IMR-90 (cell line): Measurements from ENCODE around the gene THAP5. TPM values are rescaled to one million over a fixed set of nuclear protein-coding genes. Genes with fewer than 3 reads are reported as not detected.

Experiments
- ATAC-seq: fragments of 200-7000 bp; cut with Tn5 transposase; 2 replicates; pipeline ENCODE4 v1.9.1; 2020; ENCODE audit warnings: low read depth, mild to moderate bottlenecking, moderate library complexity
- BruUV-seq: library from RNA; stranded (reverse); fragments of 400-500 nt; replicated peaks from 2 replicates; lab custom pipeline; 2021; lab: Mats Ljungman, UMichigan
- CTCF ChIA-PET: fragments of 300-600 bp; formaldehyde crosslinking; extraction: SDS; loops from one replicate; lab custom pipeline; 2021; ENCODE audit warnings: antibody characterized with exemption; lab: Yijun Ruan, JAX
- POLR2A ChIA-PET: fragments of 300-600 bp; sonication (Branson Sonifier 250); formaldehyde crosslinking; loops from one replicate; lab custom pipeline; 2022; ENCODE audit warnings: antibody characterized with exemption; ENCODE audit not compliant: unreplicated experiment; lab: Charles Lee
- DNase-seq: peaks from one replicate; pipeline ENCODE4 v3.0.0; 2013
- H2AFZ ChIP-seq: replicated peaks from 2 replicates; pipeline ENCODE3; 2013; ENCODE audit warnings: low read length, mild to moderate bottlenecking; ENCODE audit not compliant: poor library complexity
- H2AK5ac ChIP-seq: 2 replicates; pipeline ENCODE4 v1.6.1; 2013; ENCODE audit warnings: low read depth, low read length, inconsistent platforms
- H2AK9ac ChIP-seq: replicated peaks from 2 replicates; pipeline ENCODE3; 2013; ENCODE audit warnings: mild to moderate bottlenecking, low read depth, low read length, moderate library complexity; ENCODE audit not compliant: poor library complexity
- H2BK120ac ChIP-seq: 2 replicates; pipeline ENCODE4 v1.6.1; 2013; ENCODE audit warnings: low read depth, low read length, inconsistent platforms
- H2BK15ac ChIP-seq: 3 replicates; pipeline ENCODE4 v1.6.1; 2013; ENCODE audit warnings: low read depth, low read length, inconsistent platforms
- H2BK20ac ChIP-seq: 2 replicates; pipeline ENCODE4 v1.6.1; 2013; ENCODE audit warnings: low read depth, mild to moderate bottlenecking, inconsistent platforms, low read length, moderate library complexity
- H2BK5ac ChIP-seq: 2 replicates; pipeline ENCODE4 v1.6.1; 2013; ENCODE audit warnings: mild to moderate bottlenecking, low read depth, low read length, inconsistent platforms; ENCODE audit not compliant: poor library complexity, severe bottlenecking
- H3K14ac ChIP-seq: replicated peaks from 2 replicates; pipeline ENCODE4 v1.6.1; 2013; ENCODE audit warnings: low read depth, low read length, inconsistent platforms
- H3K18ac ChIP-seq: 2 replicates; pipeline ENCODE4 v1.6.1; 2013; ENCODE audit warnings: low read depth, low read length, control low read depth
- H3K23ac ChIP-seq: 2 replicates; pipeline ENCODE4 v1.6.1; 2013; ENCODE audit warnings: low read depth, low read length, inconsistent platforms
- H3K27ac ChIP-seq: 2 replicates; pipeline ENCODE4 v1.5.1; 2013; ENCODE audit warnings: mild to moderate bottlenecking, control low read depth, low read length; ENCODE audit not compliant: insufficient read depth
- H3K27me3 ChIP-seq: 2 replicates; pipeline ENCODE4 v1.6.1; 2013; ENCODE audit warnings: low read length; ENCODE audit not compliant: control insufficient read depth, insufficient read depth
- H3K36me3 ChIP-seq: 2 replicates; pipeline ENCODE4 v1.6.1; 2013; ENCODE audit warnings: low read length, mixed read lengths; ENCODE audit not compliant: control insufficient read depth, insufficient read depth
- H3K4ac ChIP-seq: 2 replicates; pipeline ENCODE4 v1.6.1; 2013; ENCODE audit warnings: low read depth, low read length, inconsistent platforms
- H3K4me1 ChIP-seq: 2 replicates; pipeline ENCODE4 v1.6.1; 2013; ENCODE audit warnings: low read length, mixed read lengths; ENCODE audit not compliant: control insufficient read depth, insufficient read depth
- H3K4me2 ChIP-seq: 2 replicates; pipeline ENCODE4 v1.6.1; 2013; ENCODE audit warnings: low read depth, mild to moderate bottlenecking, control low read depth, low read length, moderate library complexity
- H3K4me3 ChIP-seq: 2 replicates; pipeline ENCODE4 v1.5.1; 2013; ENCODE audit warnings: low read depth, mild to moderate bottlenecking, control low read depth, low read length, moderate library complexity; ENCODE audit not compliant: insufficient read depth
- H3K56ac ChIP-seq: 2 replicates; pipeline ENCODE4 v1.6.1; 2013; ENCODE audit warnings: low read length, inconsistent platforms; ENCODE audit not compliant: insufficient read depth; ENCODE audit errors: extremely low read depth
- H3K79me1 ChIP-seq, 2 experiments: 2 replicates each; pipeline ENCODE4 v1.6.1; 2013; ENCODE audit warnings: low read length in 2 of 2, inconsistent platforms in 1 of 2, low read depth in 1 of 2
- H3K9ac ChIP-seq: 2 replicates; pipeline ENCODE4 v1.6.1; 2013; ENCODE audit warnings: low read depth, low read length, control low read depth
- H3K9me1 ChIP-seq: 2 replicates; pipeline ENCODE4 v1.6.1; 2013; ENCODE audit warnings: low read length, inconsistent platforms; ENCODE audit not compliant: insufficient read depth
- H3K9me3 ChIP-seq: 2 replicates; pipeline ENCODE4 v1.6.1; 2013; ENCODE audit warnings: low read length; ENCODE audit not compliant: control insufficient read depth, insufficient read depth
- H4K20me1 ChIP-seq: 2 replicates; pipeline ENCODE4 v1.6.1; 2013; ENCODE audit warnings: low read length, inconsistent platforms; ENCODE audit not compliant: insufficient read depth
- H4K5ac ChIP-seq: 2 replicates; pipeline ENCODE4 v1.6.1; 2013; ENCODE audit warnings: mild to moderate bottlenecking, low read depth, low read length, control low read depth
- H4K8ac ChIP-seq, 2 experiments: 2 replicates each; pipeline ENCODE4 v1.6.1; 2013; ENCODE audit warnings: low read depth in 2 of 2, low read length in 2 of 2, control low read depth in 1 of 2, inconsistent platforms in 1 of 2
- H4K91ac ChIP-seq: 2 replicates; pipeline ENCODE4 v1.6.1; 2013; ENCODE audit warnings: low read depth, low read length, inconsistent platforms; ENCODE audit not compliant: insufficient read depth
- BHLHE40 ChIP-seq: fragments of 150-350 bp; IDR thresholded peaks from 2 replicates; pipeline ENCODE4 v1.6.1; 2016; ENCODE audit warnings: mild to moderate bottlenecking, low read depth, low read length
- CEBPB ChIP-seq: IDR thresholded peaks from 2 replicates; pipeline ENCODE4 v1.6.1; 2012; ENCODE audit warnings: low read depth, low read length, improper control_type of control experiment
- CHD1 ChIP-seq: IDR thresholded peaks from 2 replicates; pipeline ENCODE4 v1.6.1; 2012; ENCODE audit warnings: low read depth, low read length, improper control_type of control experiment
- FOS ChIP-seq: fragments of 150-350 bp; IDR thresholded peaks from 2 replicates; pipeline ENCODE4 v1.6.1; 2016; ENCODE audit warnings: low read depth, low read length
- MAFK ChIP-seq: IDR thresholded peaks from 2 replicates; pipeline ENCODE4 v1.6.1; 2012; ENCODE audit warnings: low read depth, low read length, improper control_type of control experiment
- MAZ ChIP-seq: IDR thresholded peaks from 2 replicates; pipeline ENCODE4 v1.6.1; 2012; ENCODE audit warnings: low read depth, mild to moderate bottlenecking, low read length, improper control_type of control experiment, moderate library complexity, borderline replicate concordance
- MXI1 ChIP-seq: IDR thresholded peaks from 2 replicates; pipeline ENCODE4 v1.6.1; 2012; ENCODE audit warnings: low read depth, mild to moderate bottlenecking, low read length, moderate library complexity, borderline replicate concordance
- NFE2L2 ChIP-seq: fragments of 150-350 bp; IDR thresholded peaks from 2 replicates; pipeline ENCODE4 v1.6.1; 2016; ENCODE audit warnings: low read depth, mild to moderate bottlenecking, low read length
- POLR2A ChIP-seq: IDR thresholded peaks from 2 replicates; pipeline ENCODE4 v1.6.1; 2012; ENCODE audit warnings: mild to moderate bottlenecking, low read depth, low read length
- RAD21 ChIP-seq: IDR thresholded peaks from 2 replicates; pipeline ENCODE4 v1.6.1; 2012; ENCODE audit warnings: low read length, improper control_type of control experiment
- RCOR1 ChIP-seq: IDR thresholded peaks from 2 replicates; pipeline ENCODE4 v1.6.1; 2012; ENCODE audit warnings: mild to moderate bottlenecking, low read length, improper control_type of control experiment; ENCODE audit not compliant: insufficient replicate concordance
- RFX5 ChIP-seq: IDR thresholded peaks from 2 replicates; pipeline ENCODE4 v1.8.0; 2012; ENCODE audit warnings: low read depth, mild to moderate bottlenecking, low read length, moderate library complexity
- SMC3 ChIP-seq: fragments of 150-350 bp; IDR thresholded peaks from 2 replicates; pipeline ENCODE4 v1.6.1; 2016; ENCODE audit warnings: low read depth, mild to moderate bottlenecking, antibody characterized with exemption, low read length, moderate library complexity
- WGBS, 2 experiments: methylation state at CpG; one replicate each; pipeline versions ENCODE4 v1.1.5 to v1.1.7; 2013; ENCODE audit warnings: missing lambda C conversion rate in 2 of 2; ENCODE audit not compliant: insufficient read length in 1 of 2; ENCODE audit errors: extremely low coverage in 2 of 2; 5-methylcytosine and 5-hydroxymethylcytosine counted together
- dilution Hi-C: fragments of 300-500 bp; cut with HindIII; formaldehyde crosslinking; loops from one replicate; pipeline ENCODE4 v1.14.3; 2018; ENCODE audit warnings: low sequenced_read_pairs; ENCODE audit not compliant: unreplicated experiment
- in situ Hi-C: fragments of 300-500 bp; cut with MboI; formaldehyde crosslinking; loops from 3 replicates; pipeline ENCODE4 v1.14.3; 2019; ENCODE audit warnings: low sequenced_read_pairs, inconsistent platforms, mixed read lengths
- intact Hi-C: fragments of 100-400 bp; cut with micrococcal nuclease; formaldehyde crosslinking; loops from 2 replicates; pipeline ENCODE4 v1.10.0; 2022
- polyA plus RNA-seq, 3 experiments: library from polyadenylated mRNA; depleted of rRNA; stranded (reverse); fragments of >200 nt; gene quantifications; 2 replicates each; pipeline ENCODE4 v1.2.3, GENCODE V29; 2012; ENCODE audit warnings: low replicate concordance in 1 of 3
- total RNA-seq: library from RNA; depleted of rRNA; stranded (reverse); fragments of >200 nt; gene quantifications from 2 replicates; pipeline ENCODE4 v1.2.3, GENCODE V29; 2012
- TF ChIP-seq, protein P1 (sequence below): conservative IDR thresholded peaks from 2 replicates; pipeline ENCODE4 v1.5.1; 2012; ENCODE audit warnings: mild to moderate bottlenecking, low read depth, low read length, improper control_type of control experiment
- TF ChIP-seq, protein P2 (sequence below): fragments of 150-350 bp; IDR thresholded peaks from 2 replicates; pipeline ENCODE4 v1.6.1; 2017; ENCODE audit warnings: mild to moderate bottlenecking, antibody characterized with exemption, low read length, low read depth
- TF ChIP-seq, protein P3 (sequence below): fragments of 150-350 bp; IDR thresholded peaks from 2 replicates; pipeline ENCODE4 v1.6.1; 2016; ENCODE audit warnings: low read depth, mild to moderate bottlenecking, low read length, moderate library complexity, borderline replicate concordance

THAP5 gene
- total and polyA plus RNA-seq, 2 of the 4 experiments (the other 2 are of a cell fraction): 6.7 to 23.7 TPM

DNA sequence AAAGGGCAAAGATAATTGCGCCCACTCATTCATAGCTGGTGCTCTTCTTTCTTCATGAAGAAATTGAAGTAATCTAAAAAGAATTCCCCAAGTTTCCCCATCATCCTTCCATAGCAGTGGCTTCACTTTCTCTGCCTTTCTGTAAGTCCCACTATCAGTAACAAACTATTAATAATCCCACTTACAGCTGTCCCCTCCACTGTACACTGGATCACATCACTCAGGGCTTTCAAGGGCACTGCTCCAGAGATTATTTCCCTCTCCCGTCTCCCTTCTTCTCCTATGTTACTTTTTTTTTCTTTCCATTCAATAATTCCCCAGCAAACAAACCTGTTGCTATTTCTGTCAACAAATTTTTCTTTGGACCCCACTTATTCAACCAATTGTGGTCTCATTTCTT, 16.3 kb upstream of the THAP5 start:
- Histone ChIP-seq H3K36me3 (no peaks in the 10 kb centered on the region), H2AK5ac (no peak overlapping the region), H3K27me3 (no peaks in the 10 kb centered on the region), H3K56ac (no peak overlapping the region), H2BK5ac (no peak overlapping the region), H3K27ac (no peak overlapping the region), H3K14ac (no peak overlapping the region), H4K5ac (no peak overlapping the region), H4K8ac (no peak overlapping the region), H3K79me1 (no peaks in the 10 kb centered on the region), H2BK120ac (no peak overlapping the region), H4K20me1 (no peaks in the 10 kb centered on the region), H3K9me3 (no peaks in the 10 kb centered on the region), H3K4me1 (no peaks in the 10 kb centered on the region), H2AFZ (no peak overlapping the region), H3K18ac (no peak overlapping the region), H3K4me2 (no peak overlapping the region), H2BK20ac (no peak overlapping the region), H3K9me1 (no peaks in the 10 kb centered on the region), H3K4ac (no peak overlapping the region), H3K4me3 (no peak overlapping the region), H3K23ac (no peak overlapping the region), H2AK9ac (no peak overlapping the region), H2BK15ac (no peak overlapping the region), H4K91ac (no peak overlapping the region), H3K9ac (no peak overlapping the region)
- WGBS, 2 experiments: no CpG with 5 or more reads among the region's 2 CpGs
- BruUV-seq: no TSS peak
- intact Hi-C loops: no loop called here
- ChIA-PET CTCF (no interaction called here), POLR2A (no interaction called here)
- dilution Hi-C loops: no loop called here
- no peak for ATAC-seq
- in situ Hi-C loops: no loop called here
- DNase-seq: no peak
- TF ChIP-seq, protein P1, sequence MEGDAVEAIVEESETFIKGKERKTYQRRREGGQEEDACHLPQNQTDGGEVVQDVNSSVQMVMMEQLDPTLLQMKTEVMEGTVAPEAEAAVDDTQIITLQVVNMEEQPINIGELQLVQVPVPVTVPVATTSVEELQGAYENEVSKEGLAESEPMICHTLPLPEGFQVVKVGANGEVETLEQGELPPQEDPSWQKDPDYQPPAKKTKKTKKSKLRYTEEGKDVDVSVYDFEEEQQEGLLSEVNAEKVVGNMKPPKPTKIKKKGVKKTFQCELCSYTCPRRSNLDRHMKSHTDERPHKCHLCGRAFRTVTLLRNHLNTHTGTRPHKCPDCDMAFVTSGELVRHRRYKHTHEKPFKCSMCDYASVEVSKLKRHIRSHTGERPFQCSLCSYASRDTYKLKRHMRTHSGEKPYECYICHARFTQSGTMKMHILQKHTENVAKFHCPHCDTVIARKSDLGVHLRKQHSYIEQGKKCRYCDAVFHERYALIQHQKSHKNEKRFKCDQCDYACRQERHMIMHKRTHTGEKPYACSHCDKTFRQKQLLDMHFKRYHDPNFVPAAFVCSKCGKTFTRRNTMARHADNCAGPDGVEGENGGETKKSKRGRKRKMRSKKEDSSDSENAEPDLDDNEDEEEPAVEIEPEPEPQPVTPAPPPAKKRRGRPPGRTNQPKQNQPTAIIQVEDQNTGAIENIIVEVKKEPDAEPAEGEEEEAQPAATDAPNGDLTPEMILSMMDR: no peak
- TF ChIP-seq SMC3 (no peak), MAFK (no peak), POLR2A (no peak), BHLHE40 (no peak), RFX5 (no peak), RAD21 (no peak), CHD1 (no peak), MAZ (no peak), RCOR1 (no peak), CEBPB (no peak), NFE2L2 (no peak), FOS (no peak), MXI1 (no peak)
- TF ChIP-seq, protein P2, sequence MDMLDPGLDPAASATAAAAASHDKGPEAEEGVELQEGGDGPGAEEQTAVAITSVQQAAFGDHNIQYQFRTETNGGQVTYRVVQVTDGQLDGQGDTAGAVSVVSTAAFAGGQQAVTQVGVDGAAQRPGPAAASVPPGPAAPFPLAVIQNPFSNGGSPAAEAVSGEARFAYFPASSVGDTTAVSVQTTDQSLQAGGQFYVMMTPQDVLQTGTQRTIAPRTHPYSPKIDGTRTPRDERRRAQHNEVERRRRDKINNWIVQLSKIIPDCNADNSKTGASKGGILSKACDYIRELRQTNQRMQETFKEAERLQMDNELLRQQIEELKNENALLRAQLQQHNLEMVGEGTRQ: no peak
- TF ChIP-seq, protein P3, sequence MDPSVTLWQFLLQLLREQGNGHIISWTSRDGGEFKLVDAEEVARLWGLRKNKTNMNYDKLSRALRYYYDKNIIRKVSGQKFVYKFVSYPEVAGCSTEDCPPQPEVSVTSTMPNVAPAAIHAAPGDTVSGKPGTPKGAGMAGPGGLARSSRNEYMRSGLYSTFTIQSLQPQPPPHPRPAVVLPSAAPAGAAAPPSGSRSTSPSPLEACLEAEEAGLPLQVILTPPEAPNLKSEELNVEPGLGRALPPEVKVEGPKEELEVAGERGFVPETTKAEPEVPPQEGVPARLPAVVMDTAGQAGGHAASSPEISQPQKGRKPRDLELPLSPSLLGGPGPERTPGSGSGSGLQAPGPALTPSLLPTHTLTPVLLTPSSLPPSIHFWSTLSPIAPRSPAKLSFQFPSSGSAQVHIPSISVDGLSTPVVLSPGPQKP: no peak
